CD4-positive, alpha-beta T cell treated with Interleukin-4 for 4 hours (primary cell): ENCODE results near the gene ARV1.
"Not testable (repeated sequence)": the region's sequence is repeated elsewhere in the genome, so short reads cannot be mapped to it uniquely, and the experiment has no call there.

Source experiments
- DNase-seq: peaks from one replicate; pipeline ENCODE4 v3.0.0-alpha.2; 2020

ARV1 gene

DNA sequence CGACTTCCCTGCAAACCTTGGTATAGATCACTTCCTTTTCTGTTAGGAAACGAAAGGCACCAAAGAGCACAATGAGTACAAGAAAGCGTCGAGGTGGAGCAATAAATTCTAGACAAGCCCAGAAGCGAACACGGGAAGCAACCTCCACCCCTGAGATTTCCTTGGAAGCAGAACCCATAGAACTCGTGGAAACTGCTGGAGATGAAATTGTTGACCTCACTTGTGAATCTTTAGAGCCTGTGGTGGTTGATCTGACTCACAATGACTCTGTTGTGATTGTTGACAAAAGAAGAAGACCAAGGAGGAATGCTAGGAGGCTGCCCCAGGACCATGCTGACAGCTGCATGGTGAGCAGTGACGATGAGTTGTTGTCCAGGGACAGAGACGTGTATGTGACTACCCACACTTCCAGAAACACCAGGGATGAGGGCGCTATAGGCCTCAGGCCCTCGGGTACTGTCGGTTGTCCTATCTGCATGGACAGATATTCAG is 42.7 kb downstream of the ARV1 start:
- no peak for DNase-seq

GRCh38 chr1:231022543-231022942 is 43.6 kb downstream of the ARV1 start:
- DNase-seq, result not testable (repeated sequence)

DNA sequence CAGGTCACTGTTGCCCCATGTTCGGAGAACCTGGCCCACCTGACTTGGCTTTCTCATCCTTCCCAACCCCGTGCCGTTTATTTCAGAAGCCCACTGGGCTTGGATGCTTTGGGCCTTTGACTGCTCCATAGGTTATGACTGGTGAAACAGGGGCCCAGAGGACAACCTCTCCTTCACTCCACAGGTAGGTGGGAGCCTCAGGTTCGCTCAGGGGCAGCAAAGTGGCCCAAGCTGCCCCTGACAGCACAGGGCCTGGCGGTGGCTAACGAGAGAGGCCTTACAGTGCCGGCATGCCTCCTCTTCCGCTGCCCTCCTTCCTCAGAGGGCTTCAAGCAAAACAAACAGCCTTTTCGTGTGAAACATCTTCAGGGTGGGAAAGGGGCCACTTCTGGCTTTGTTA is 44.3 kb downstream of the ARV1 start:
- no peak for DNase-seq

DNA sequence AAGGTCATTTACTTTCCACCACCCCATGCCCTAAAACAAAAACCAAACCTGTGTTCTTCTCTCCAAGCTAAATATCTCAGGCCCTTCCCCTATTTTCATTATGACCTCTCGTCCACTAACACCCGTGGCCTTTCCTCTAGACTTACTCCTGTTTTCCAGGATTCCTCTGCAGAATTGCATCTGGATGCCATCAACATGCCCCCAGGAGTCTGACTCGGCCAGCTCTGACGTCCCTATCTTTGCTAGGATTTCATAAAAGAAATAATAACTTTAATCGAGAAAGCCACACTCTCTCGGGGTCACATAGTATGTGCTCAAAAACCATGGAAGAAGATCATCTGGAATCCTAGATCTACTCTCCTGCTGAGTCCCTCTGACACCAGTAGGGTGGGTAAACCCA is 47.7 kb downstream of the ARV1 start:
- no peak for DNase-seq

DNA sequence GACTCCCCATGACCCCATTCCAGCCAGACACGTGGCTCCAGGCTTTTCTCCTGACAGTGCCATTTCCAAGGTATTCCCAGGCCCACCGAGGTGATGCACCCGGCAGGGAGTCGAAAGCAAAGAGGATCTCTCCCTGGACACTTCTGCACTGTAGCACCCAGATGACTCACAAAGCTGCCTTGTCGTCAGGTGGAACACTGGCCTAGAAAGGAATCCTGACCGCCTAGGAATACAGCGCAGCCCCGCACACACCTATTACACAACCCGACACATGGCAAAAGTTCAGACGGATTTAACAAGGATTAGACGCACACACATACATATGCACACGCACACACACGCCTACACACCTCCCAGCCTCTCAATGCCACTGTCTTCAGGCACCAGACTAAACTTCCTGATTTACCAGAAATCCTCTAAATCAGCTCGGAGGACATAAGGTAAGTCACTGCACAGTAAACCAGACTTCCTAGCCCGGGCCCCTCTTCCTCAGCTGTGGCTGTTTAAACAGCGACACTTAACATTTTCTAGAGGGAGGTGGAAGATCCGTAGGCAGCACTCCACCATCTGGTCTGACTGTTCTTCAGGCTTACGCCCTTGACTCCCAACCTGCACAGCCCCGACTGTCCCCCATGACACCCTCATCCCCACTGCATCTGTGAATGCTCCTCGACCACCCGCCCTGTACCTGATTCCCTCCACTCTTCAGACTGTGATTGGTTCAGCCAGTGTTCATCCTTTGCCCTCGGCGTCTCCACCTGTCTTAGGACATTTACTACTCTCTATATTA is 48.4 kb downstream of the ARV1 start:
- DNase-seq, result no peak

DNA sequence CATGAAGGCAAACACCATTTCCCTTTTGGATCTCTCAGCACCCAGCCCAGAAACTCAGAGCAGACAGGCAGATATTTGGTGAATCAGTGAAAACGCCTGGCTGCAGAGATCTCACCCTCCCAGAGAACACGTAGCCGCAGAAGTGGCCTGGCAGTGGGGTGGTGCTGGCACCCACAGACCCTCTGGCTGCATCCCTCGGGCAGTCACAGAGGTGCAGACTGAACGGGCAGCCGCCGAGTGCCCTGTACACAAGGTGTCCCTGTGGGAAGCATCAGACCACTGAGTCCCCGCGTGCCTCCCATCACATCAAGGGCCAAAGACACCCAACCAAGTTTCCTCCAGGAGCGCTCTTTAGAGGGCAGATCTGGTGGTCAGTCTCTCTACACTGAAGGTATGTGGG is 49.1 kb downstream of the ARV1 start:
- no peak for DNase-seq

DNA sequence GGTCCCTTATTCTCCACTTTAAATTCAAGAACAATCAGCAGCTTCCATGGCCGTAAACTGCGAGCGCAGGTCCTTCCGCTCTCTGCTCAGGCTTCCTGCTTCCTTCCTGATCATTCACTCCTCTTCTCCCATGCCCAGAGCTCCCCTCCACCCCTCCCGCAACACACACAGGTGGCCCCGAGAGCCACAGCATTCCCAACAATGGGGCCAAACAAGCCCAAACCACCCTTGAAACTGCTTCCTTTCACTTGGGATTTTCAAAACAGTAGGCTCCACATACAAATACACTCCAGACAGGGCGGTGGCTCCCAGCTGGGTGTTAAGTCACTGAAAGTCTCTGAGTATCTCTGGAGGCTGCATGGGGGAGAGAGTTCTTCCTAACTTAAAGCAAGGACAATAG is 49.8 kb downstream of the ARV1 start:
- DNase-seq, result no peak

DNA sequence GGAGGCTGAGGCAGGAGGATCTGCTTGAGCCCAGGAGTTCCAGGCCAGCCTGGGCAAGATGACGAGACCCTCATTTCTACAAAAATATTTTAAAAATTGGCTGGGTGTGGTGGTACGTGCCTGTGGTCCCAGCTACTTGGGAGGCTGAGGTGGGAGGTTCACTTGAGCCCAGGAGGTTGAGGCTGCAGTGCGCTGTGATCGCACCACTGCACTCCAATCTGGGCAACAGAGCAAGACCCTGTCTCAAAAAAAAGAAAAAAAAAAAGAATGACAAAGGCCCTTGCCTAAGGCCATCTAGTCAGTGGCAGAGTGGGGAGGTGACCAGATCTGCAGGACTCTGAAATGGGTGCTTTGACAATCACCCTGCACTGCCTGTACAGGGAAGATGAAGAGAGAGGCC is 50.4 kb downstream of the ARV1 start:
- DNase-seq, result not testable (repeated sequence)

GRCh38 chr1:231029841-231030240 is 50.9 kb downstream of the ARV1 start:
- no peak for DNase-seq

DNA sequence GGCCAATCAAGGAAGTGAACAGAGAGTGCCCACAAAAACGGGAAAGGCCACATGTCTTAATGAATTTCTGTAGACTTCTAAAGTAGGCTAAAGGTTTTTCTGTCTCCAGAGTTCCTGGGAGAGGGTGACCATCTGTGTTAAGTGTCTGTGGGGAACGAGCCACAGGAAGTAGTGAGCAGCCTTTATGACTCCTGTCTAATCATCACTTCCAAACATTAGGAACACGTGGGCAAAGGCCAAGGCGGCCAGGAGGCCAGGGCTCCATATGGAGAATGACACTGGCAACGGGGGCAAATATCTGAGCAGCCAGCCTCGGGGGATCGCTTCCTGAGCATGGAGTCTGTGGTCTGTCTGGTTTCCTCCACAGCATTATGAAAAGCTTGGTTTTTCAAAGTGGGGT is 54.1 kb downstream of the ARV1 start:
- DNase-seq, result no peak

- no peak for DNase-seq
Observed at GRCh38 chr1:231035799-231036198, 56.9 kb downstream of the ARV1 start.

- no peak for DNase-seq
Observed at GRCh38 chr1:231036416-231036815, 57.5 kb downstream of the ARV1 start.

DNA sequence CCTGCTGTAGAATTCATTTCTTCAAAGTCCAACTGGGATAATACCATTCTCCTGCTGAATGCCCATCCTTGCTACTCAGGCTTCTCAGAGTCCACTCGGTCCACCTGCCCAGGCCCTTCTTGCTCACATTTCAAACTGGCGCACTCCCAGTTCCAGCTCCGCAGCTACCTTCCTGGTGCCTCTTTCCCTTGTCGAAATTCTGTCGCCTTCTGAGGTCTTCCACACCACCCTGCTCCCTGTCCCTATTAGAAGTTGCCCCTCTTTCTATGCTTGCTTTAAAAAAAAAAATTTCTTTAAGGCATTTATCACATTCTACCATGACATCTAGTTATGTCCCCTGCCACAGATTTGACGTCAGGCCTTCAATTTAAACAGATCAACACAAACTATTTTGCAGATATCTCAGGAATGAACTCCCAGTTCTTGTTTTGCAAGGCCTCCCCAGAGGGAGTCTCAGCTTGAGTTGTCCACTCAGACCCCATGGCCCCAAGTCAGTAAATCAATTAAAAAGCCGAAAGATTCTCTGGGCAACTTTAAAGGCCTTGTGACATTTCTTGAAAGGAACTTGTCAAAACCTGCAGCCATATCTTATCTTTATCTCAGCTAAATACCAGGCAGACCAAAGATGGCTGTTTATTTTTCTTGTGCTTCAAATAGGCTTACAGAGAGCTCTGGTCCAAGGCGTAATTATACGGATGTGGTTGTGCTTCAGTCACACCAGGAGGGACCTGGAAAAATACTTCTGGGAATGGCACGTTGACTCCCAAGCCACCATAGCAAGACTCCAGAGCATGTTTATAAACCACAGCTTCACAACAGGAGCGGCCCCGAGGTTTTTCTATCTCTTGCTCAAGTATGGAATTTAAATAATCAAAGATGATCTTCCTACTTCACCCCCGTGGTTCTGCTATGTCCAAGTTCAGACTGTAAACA is 59.0 kb downstream of the ARV1 start:
- DNase-seq, result no peak

DNA sequence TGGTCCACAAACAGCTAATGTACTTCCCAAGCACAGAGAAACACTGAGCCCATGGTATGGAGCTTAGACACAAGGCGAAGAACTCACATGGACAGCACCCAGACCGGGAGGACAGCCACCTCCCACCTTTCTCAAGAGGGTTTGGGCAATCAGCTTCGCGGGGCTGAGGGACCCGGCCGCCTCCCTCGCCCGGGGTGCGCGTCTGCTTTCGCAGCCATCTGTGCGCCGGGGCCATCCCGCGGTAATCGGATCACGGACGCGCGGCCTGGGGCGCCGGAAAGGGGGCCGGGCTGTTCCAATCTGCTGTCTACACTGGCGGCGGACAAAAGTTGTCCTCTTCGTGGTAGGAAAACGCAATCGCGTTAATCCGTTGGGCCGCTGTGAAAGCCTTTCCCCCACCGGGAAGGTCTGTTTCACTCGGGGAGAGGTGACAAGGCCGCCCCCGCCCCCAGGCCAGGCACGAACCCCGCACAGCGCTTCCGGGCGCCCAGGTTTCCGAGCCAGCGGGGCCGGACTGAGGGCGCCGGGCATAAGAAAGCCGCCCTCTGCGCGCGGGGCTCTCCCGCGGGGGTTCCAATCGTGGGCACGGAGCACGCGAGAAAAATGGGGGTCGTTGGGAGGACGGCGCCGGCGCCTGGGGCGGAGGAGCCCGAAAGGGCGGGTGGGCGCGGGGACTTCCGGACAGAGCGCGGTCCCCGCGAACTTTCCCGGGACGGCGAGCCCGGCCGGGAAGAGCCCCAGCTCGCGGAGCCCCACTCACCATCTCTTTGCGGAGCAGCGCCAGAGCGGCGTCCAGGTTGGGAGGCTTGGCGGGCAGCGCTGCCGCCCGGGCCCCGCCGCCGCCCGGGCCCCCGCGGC is 60.5 kb downstream of the ARV1 start:
- no peak for DNase-seq

GRCh38 chr1:231040019-231040799 is 61.3 kb downstream of the ARV1 start, which contains the start of gene FAM89A:
TSS of gene FAM89A (minus strand) at chr1:231040254. CDS start at chr1:231040211, 43 bp downstream.
- DNase-seq, result peak; percentile 51

GRCh38 chr1:231040800-231041718 is 62.2 kb downstream of the ARV1 start:
- DNase-seq, result no peak

DNA sequence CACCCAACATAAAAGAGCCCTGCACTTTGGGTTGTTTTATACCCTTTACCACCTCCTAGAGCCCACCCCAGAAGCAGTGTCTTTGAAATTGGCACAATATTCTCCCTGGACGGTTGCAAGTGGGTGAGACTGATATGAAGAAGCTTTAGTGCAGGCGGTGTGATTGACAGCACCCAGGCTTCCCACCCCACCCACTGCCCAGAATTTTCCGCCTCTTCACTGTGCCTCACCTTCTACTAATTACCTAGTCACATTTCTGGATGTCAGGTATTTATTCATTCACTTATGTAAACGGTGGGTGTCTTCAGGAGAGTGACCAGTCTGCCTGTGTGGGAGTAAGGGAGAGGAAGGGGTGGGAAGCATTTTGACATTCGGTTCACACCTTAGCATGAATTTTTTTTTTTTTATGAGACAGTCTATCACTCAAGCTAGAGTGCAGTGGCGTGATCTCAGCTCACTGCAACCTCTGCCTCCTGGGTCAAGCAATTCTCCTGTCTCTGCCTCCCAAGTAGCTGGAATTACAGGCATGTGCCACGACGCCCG is 62.9 kb downstream of the ARV1 start:
- DNase-seq, result no peak

DNA sequence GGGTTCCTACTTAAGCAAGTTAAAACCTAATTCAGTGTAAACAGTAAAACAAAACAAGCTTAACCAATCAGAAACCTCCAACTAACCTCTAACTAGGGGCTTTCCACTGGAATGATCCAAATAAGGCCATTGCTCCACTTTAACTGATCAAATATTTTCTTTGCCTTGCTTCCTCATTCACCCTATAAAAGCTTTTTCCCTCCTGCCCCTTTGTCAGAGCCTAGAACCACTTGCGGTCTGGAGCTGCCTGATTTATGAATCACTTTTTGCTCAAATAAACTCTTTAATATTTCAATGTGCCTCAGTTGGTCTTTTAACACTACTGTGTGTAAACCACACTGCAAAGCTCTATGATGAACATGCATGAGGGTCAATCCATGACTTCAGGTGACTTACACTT is 65.7 kb downstream of the ARV1 start:
- no peak for DNase-seq

DNA sequence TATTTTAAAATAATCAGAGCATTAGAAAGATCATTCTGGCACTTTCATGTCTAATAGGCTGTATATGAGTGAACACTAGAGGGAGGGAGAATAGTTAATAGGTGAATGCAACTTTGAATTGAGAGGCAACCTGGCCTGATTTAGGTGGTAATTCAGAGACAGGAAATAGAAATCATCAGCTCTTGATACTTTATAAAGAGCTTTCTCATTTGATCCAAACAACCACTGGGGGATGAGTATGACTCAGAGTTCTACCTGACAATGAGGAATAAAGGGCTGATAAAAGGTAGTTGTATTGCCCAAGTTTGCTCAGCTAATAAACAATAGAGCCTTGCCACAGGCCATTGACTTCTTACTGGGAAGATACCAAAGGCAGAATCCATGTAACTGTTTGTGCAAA is 66.4 kb downstream of the ARV1 start:
- peak; percentile 11 for DNase-seq

- not testable (repeated sequence) for DNase-seq
Observed at GRCh38 chr1:231045921-231046729, 67.2 kb downstream of the ARV1 start.
